Measurements from ENCODE around the gene SRSF7. TPM values are rescaled to one million over a fixed set of nuclear protein-coding genes. Genes with fewer than 3 reads are reported as not detected.

The SRSF7 gene
- total and polyA plus RNA-seq, 4 donors = 49.8 to 111 (median 65.2) TPM

GRCh38 chr2:38783586-38783985, 32.4 kb upstream of the SRSF7 start:
- Histone ChIP-seq H3K4me3 (ENCODE audit: low read depth in 1 of 3, low read length in 3 of 3) (no peak overlapping the region), H3K36me3 (ENCODE audit: control insufficient read depth in 4 of 4, insufficient read depth in 3 of 4, low read depth in 1 of 4, low read length in 3 of 4) (peaks cover 2 to 10% (median 7%) of the 10 kb centered on the region in 4 donors), H3K9ac (ENCODE audit: low read depth in 1 of 2, low read length in 2 of 2) (no peak overlapping the region), H3K9me3 (ENCODE audit: control insufficient read depth in 4 of 4, low read length in 3 of 4) (no peaks in the 10 kb centered on the region), H3K27me3 (ENCODE audit: control insufficient read depth in 4 of 4, insufficient read depth in 4 of 4, low read length in 3 of 4) (no peaks in the 10 kb centered on the region), H3K4me1 (ENCODE audit: control insufficient read depth in 4 of 4, insufficient read depth in 4 of 4, low read length in 3 of 4) (peaks cover 9 to 25% (median 23%) of the 10 kb centered on the region in 4 donors), H3K27ac (ENCODE audit: low read depth in 1 of 2, low read length in 2 of 2) (peak overlapping the region in 1 of 2 donors; percentile 69)
- no peak for TF ChIP-seq FOXA1 (IDR thresholded peaks at IDR 0.05)
- TF ChIP-seq TAF1 (conservative IDR thresholded peaks at IDR 0.05) = no peak
- TF ChIP-seq YY1 (IDR thresholded peaks at IDR 0.05) = no peak
- TF ChIP-seq EGR1 (IDR thresholded peaks at IDR 0.05; ENCODE audit: low read depth in 2 of 2) = no peak
- TF ChIP-seq CTCF (IDR thresholded peaks at IDR 0.05; ENCODE audit: low read depth, low read length, missing input control) = no peak
- TF ChIP-seq SP1 (IDR thresholded peaks at IDR 0.05) = no peak
- no peak for TF ChIP-seq GABPA (IDR thresholded peaks at IDR 0.05 in 1 of 2, conservative IDR thresholded peaks at IDR 0.05 in 1 of 2)
- no peak for TF ChIP-seq NR2F2 (IDR thresholded peaks at IDR 0.05)
- TF ChIP-seq RAD21 (IDR thresholded peaks at IDR 0.05) = no peak
- TF ChIP-seq RXRA (IDR thresholded peaks at IDR 0.05) = no peak
- no peak for DNase-seq (ENCODE audit: low spot score)

GRCh38 chr2:38778687-38779082, 27.5 kb upstream of the SRSF7 start:
- 20% methylated on average over 8 of the region's 8 CpGs for WGBS
- peak overlapping the region; percentile 69 to 95 (median 83) for H3K4me3 ChIP-seq (ENCODE audit: low read depth in 1 of 3, low read length in 3 of 3)
- peaks cover 2 to 10% (median 7%) of the 10 kb centered on the region in 4 donors for H3K36me3 ChIP-seq (ENCODE audit: control insufficient read depth in 4 of 4, insufficient read depth in 3 of 4, low read depth in 1 of 4, low read length in 3 of 4)
- TF ChIP-seq ATF3 (IDR thresholded peaks at IDR 0.05) = no peak
- TF ChIP-seq CTCF (IDR thresholded peaks at IDR 0.05; ENCODE audit: low read depth, low read length, missing input control) = no peak
- TF ChIP-seq JUND (IDR thresholded peaks at IDR 0.05) = no peak
- TF ChIP-seq ZBTB33 (IDR thresholded peaks at IDR 0.05) = no peak
- TF ChIP-seq HNF4A (conservative IDR thresholded peaks at IDR 0.05) = no peak
- no peak for TF ChIP-seq MAX (IDR thresholded peaks at IDR 0.05)
- no peak for TF ChIP-seq TAF1 (conservative IDR thresholded peaks at IDR 0.05)
- TF ChIP-seq NR2F2 (IDR thresholded peaks at IDR 0.05) = no peak
- TF ChIP-seq EGR1 (IDR thresholded peaks at IDR 0.05; ENCODE audit: low read depth in 2 of 2) = no peak
- TF ChIP-seq RAD21 (IDR thresholded peaks at IDR 0.05) = no peak
- TF ChIP-seq FOXA2 (IDR thresholded peaks at IDR 0.05) = no peak
- H3K4me1 ChIP-seq (ENCODE audit: control insufficient read depth in 4 of 4, insufficient read depth in 4 of 4, low read length in 3 of 4) = peaks cover 0 to 10% (median 9%) of the 10 kb centered on the region in 4 donors
- no peak for DNase-seq (ENCODE audit: low spot score)
- no peaks in the 10 kb centered on the region for H3K27me3 ChIP-seq (ENCODE audit: control insufficient read depth in 4 of 4, insufficient read depth in 4 of 4, low read length in 3 of 4)
- H3K27ac ChIP-seq (ENCODE audit: low read depth in 1 of 2, low read length in 2 of 2) = peak overlapping the region; percentile 22 to 56
- H3K9ac ChIP-seq (ENCODE audit: low read depth in 1 of 2, low read length in 2 of 2) = peak overlapping the region; percentile 83 to 87
- no peaks in the 10 kb centered on the region for H3K9me3 ChIP-seq (ENCODE audit: control insufficient read depth in 4 of 4, low read length in 3 of 4)
